Neural progenitor cell (in vitro differentiated cells): ENCODE measurements around the gene PPM1G. TPM values are rescaled to one million over a fixed set of nuclear protein-coding genes. Genes with fewer than 3 reads are reported as not detected.
A peak's percentile ranks its signal among the peaks of the same experiment; 100 is the strongest.

Source experiments
- DNase-seq: peaks from one replicate; pipeline ENCODE4 v3.0.0-alpha.2; 2016; ENCODE audit warnings: low spot score
- H2AFZ ChIP-seq: fragments of 200-600 bp; sonication (generic); replicated peaks from 2 replicates; pipeline ENCODE4 v1.6.1; 2016; ENCODE audit warnings: antibody characterized with exemption
- H3F3A ChIP-seq: fragments of 200-600 bp; sonication (generic); 2 replicates; pipeline ENCODE4 v1.6.1; 2016; ENCODE audit warnings: antibody characterized with exemption, low read depth
- H3K27ac ChIP-seq: fragments of 200-600 bp; sonication (generic); 2 replicates; pipeline ENCODE4 v1.5.1; 2016; ENCODE audit warnings: mild to moderate bottlenecking
- H3K27me3 ChIP-seq: fragments of 200-600 bp; sonication (generic); 2 replicates; pipeline ENCODE4 v1.6.1; 2016; ENCODE audit warnings: mild to moderate bottlenecking, moderate library complexity
- H3K36me3 ChIP-seq: fragments of 200-600 bp; sonication (generic); 2 replicates; pipeline ENCODE4 v1.5.1; 2016
- H3K4me1 ChIP-seq: fragments of 200-600 bp; sonication (generic); 2 replicates; pipeline ENCODE4 v1.6.1; 2016; ENCODE audit warnings: mixed run types
- H3K4me2 ChIP-seq: fragments of 200-600 bp; sonication (generic); 2 replicates; pipeline ENCODE4 v1.6.1; 2016
- H3K4me3 ChIP-seq: fragments of 200-600 bp; sonication (generic); 2 replicates; pipeline ENCODE4 v1.5.1; 2016
- H3K79me2 ChIP-seq: fragments of 200-600 bp; sonication (generic); 2 replicates; pipeline ENCODE4 v1.6.1; 2016; ENCODE audit warnings: low read depth
- H3K9ac ChIP-seq: fragments of 200-600 bp; sonication (generic); 2 replicates; pipeline ENCODE4 v1.6.1; 2016
- H3K9me3 ChIP-seq: fragments of 200-600 bp; sonication (generic); 2 replicates; pipeline ENCODE4 v1.5.1; 2016; ENCODE audit warnings: low read depth
- H4K20me1 ChIP-seq: fragments of 200-600 bp; sonication (generic); 2 replicates; pipeline ENCODE4 v1.6.1; 2016; ENCODE audit warnings: low read depth
- H3K27ac Mint-ChIP-seq: 3 replicates; pipeline ENCODE4 v1.8.0; 2021; ENCODE audit warnings: mixed read lengths
- H3K27me3 Mint-ChIP-seq: 2 replicates; pipeline ENCODE4 v1.8.0; 2022; ENCODE audit warnings: low read depth, mild to moderate bottlenecking, inconsistent platforms, moderate library complexity, mixed read lengths; ENCODE audit not compliant: insufficient read depth
- H3K36me3 Mint-ChIP-seq: 3 replicates; pipeline ENCODE4 v1.8.0; 2021; ENCODE audit warnings: mixed read lengths
- H3K4me1 Mint-ChIP-seq: 3 replicates; pipeline ENCODE4 v1.8.0; 2021; ENCODE audit warnings: mixed read lengths
- H3K4me3 Mint-ChIP-seq: 3 replicates; pipeline ENCODE4 v1.8.0; 2021; ENCODE audit warnings: mild to moderate bottlenecking, moderate library complexity, mixed read lengths
- H3K9me3 Mint-ChIP-seq: 3 replicates; pipeline ENCODE4 v1.8.0; 2020; ENCODE audit warnings: mixed read lengths
- CTCF ChIP-seq: fragments of 200-600 bp; sonication (generic); IDR thresholded peaks from 2 replicates; pipeline ENCODE4 v1.5.1; 2017; ENCODE audit warnings: antibody characterized with exemption, mild to moderate bottlenecking
- EZH2 ChIP-seq: fragments of 200-600 bp; sonication (generic); IDR thresholded peaks from 2 replicates; pipeline ENCODE4 v1.6.1; 2017; ENCODE audit warnings: antibody characterized with exemption, mild to moderate bottlenecking, moderate library complexity
- EZH2phosphoT487 ChIP-seq: fragments of 200-600 bp; sonication (generic); IDR thresholded peaks from 2 replicates; pipeline ENCODE4 v1.6.1; 2017; ENCODE audit warnings: antibody characterized with exemption
- total RNA-seq: library from RNA; depleted of rRNA; stranded (reverse); fragments of >200 nt; gene quantifications from 2 replicates; pipeline ENCODE4 v1.2.3, GENCODE V29; 2015; ENCODE audit warnings: low replicate concordance

PPM1G gene
- total RNA-seq, 1 donor from 2014 or later, result 114 TPM

- H3K36me3 Mint-ChIP-seq, result peaks cover 34% of the 10 kb centered on the region
- H3K27ac Mint-ChIP-seq, result peak overlapping the region; percentile 30
- H3K4me1 ChIP-seq, result peaks cover 7% of the 10 kb centered on the region
- H3K4me3 Mint-ChIP-seq, result peak overlapping the region; percentile 11
- no peaks in the 10 kb centered on the region for H3K79me2 ChIP-seq
- H4K20me1 ChIP-seq, result peaks cover 12% of the 10 kb centered on the region
- H3K27me3 Mint-ChIP-seq, result peaks cover 4% of the 10 kb centered on the region
- H3F3A ChIP-seq, result peaks cover 34% of the 10 kb centered on the region
- H3K9me3 Mint-ChIP-seq, result no peaks in the 10 kb centered on the region
- peaks cover 9% of the 10 kb centered on the region for H3K4me1 Mint-ChIP-seq
- no peaks in the 10 kb centered on the region for H3K9me3 ChIP-seq
- DNase-seq, result peak; percentile 4
- H3K9ac ChIP-seq, result no peak overlapping the region
- H2AFZ ChIP-seq, result no peak overlapping the region
- peak overlapping the region; percentile 57 for H3K4me3 ChIP-seq
- H3K27ac ChIP-seq, result no peak overlapping the region
- peak overlapping the region; percentile 89 for H3K4me2 ChIP-seq
- H3K27me3 ChIP-seq, result no peaks in the 10 kb centered on the region
- no peak for TF ChIP-seq CTCF
- TF ChIP-seq EZH2, result no peak
- TF ChIP-seq EZH2phosphoT487, result no peak
- H3K36me3 ChIP-seq, result no peaks in the 10 kb centered on the region
Observed at GRCh38 chr2:27441226-27441926, 32.0 kb upstream of the PPM1G start.

GRCh38 chr2:27435628-27436027, 26.2 kb upstream of the PPM1G start:
- Histone ChIP-seq H3K9me3 (no peaks in the 10 kb centered on the region), H3K27me3 (no peaks in the 10 kb centered on the region), H3K4me2 (no peak overlapping the region), H3K4me1 (no peaks in the 10 kb centered on the region), H3K9ac (no peak overlapping the region), H3K4me3 (no peak overlapping the region), H4K20me1 (peaks cover 39% of the 10 kb centered on the region), H3K79me2 (peaks cover 31% of the 10 kb centered on the region), H3F3A (peaks cover 7% of the 10 kb centered on the region), H3K36me3 (peaks cover 7% of the 10 kb centered on the region), H3K27ac (no peak overlapping the region), H2AFZ (no peak overlapping the region)
- Mint-ChIP-seq H3K36me3 (peaks cover 53% of the 10 kb centered on the region), H3K27me3 (no peaks in the 10 kb centered on the region), H3K4me3 (no peak overlapping the region), H3K4me1 (peaks cover 7% of the 10 kb centered on the region), H3K9me3 (no peaks in the 10 kb centered on the region), H3K27ac (no peak overlapping the region)
- TF ChIP-seq CTCF (no peak), EZH2phosphoT487 (no peak), EZH2 (no peak)
- DNase-seq, result no peak

GRCh38 chr2:27431395-27431794, 22.0 kb upstream of the PPM1G start:
- Histone ChIP-seq H3K36me3 (peaks cover 7% of the 10 kb centered on the region), H4K20me1 (peaks cover 52% of the 10 kb centered on the region), H3K4me2 (no peak overlapping the region), H3K9ac (no peak overlapping the region), H3K4me3 (no peak overlapping the region), H2AFZ (no peak overlapping the region), H3K79me2 (peaks cover 47% of the 10 kb centered on the region), H3K9me3 (no peaks in the 10 kb centered on the region), H3K27me3 (no peaks in the 10 kb centered on the region), H3F3A (peaks cover 24% of the 10 kb centered on the region), H3K27ac (no peak overlapping the region), H3K4me1 (peaks cover 12% of the 10 kb centered on the region)
- Mint-ChIP-seq H3K4me1 (peaks cover 26% of the 10 kb centered on the region), H3K27ac (no peak overlapping the region), H3K36me3 (peaks cover 32% of the 10 kb centered on the region), H3K9me3 (no peaks in the 10 kb centered on the region), H3K4me3 (peak overlapping the region; percentile 51), H3K27me3 (no peaks in the 10 kb centered on the region)
- DNase-seq, result no peak
- TF ChIP-seq EZH2, result no peak

- Histone ChIP-seq H3K9ac (peak overlapping the region; percentile 94), H3K27ac (peak overlapping the region; percentile 95), H4K20me1 (peaks cover 49% of the 10 kb centered on the region), H3K4me1 (peaks cover 12% of the 10 kb centered on the region), H3K4me2 (peak overlapping the region; percentile 89), H3K27me3 (no peaks in the 10 kb centered on the region), H3K36me3 (peaks cover 3% of the 10 kb centered on the region), H3F3A (peaks cover 24% of the 10 kb centered on the region), H3K9me3 (no peaks in the 10 kb centered on the region), H3K79me2 (peaks cover 47% of the 10 kb centered on the region), H3K4me3 (peak overlapping the region; percentile 94), H2AFZ (no peak overlapping the region)
- no peaks in the 10 kb centered on the region for H3K27me3 Mint-ChIP-seq
- H3K27ac Mint-ChIP-seq, result peak overlapping the region; percentile 95
- DNase-seq, result peak; percentile 95
- peaks cover 26% of the 10 kb centered on the region for H3K4me1 Mint-ChIP-seq
- no peaks in the 10 kb centered on the region for H3K9me3 Mint-ChIP-seq
- H3K36me3 Mint-ChIP-seq, result peaks cover 10% of the 10 kb centered on the region
- TF ChIP-seq EZH2phosphoT487 (no peak), CTCF (no peak), EZH2 (no peak)
- peak overlapping the region; percentile 99 for H3K4me3 Mint-ChIP-seq
Observed at GRCh38 chr2:27428978-27429541, 19.7 kb upstream of the PPM1G start.
